Keratinocyte (primary cell): ENCODE measurements around the gene HCRT. TPM values are rescaled to one million over a fixed set of nuclear protein-coding genes. Genes with fewer than 3 reads are reported as not detected.
"Not testable (repeated sequence)": the region's sequence is repeated elsewhere in the genome, so short reads cannot be mapped to it uniquely, and the experiment has no call there.

Source experiments
- DNase-seq: peaks from one replicate; pipeline ENCODE4 v3.0.0-alpha.2; 2011; ENCODE audit warnings: low read depth, missing footprints, low spot score
- FAIRE-seq: peaks from 2 replicates; lab custom pipeline; 2011; peaks lifted over from hg19 to GRCh38; lab: Jason Lieb, UNC
- H2AFZ ChIP-seq: 2 replicates; pipeline ENCODE4 v1.6.0; 2012; ENCODE audit warnings: low read length, control low read depth, inconsistent platforms; ENCODE audit not compliant: control insufficient read depth
- H3K27ac ChIP-seq: 2 replicates; pipeline ENCODE4 v1.5.1; 2011; ENCODE audit warnings: low read length; ENCODE audit not compliant: control insufficient read depth, insufficient read depth
- H3K27me3 ChIP-seq: 3 replicates; pipeline ENCODE4 v1.6.0; 2011; ENCODE audit warnings: low read length; ENCODE audit not compliant: control insufficient read depth, insufficient read depth; ENCODE audit errors: extremely low read depth
- H3K36me3 ChIP-seq, 2 experiments: 2 replicates in 1 of 2; 3 replicates in 1 of 2; pipeline ENCODE4 v1.5.1; 2011; ENCODE audit warnings: low read length in 2 of 2, mild to moderate bottlenecking in 1 of 2; ENCODE audit not compliant: control insufficient read depth in 2 of 2, insufficient read depth in 2 of 2; ENCODE audit errors: extremely low read depth in 1 of 2
- H3K4me1 ChIP-seq: 3 replicates; pipeline ENCODE4 v1.5.1; 2011; ENCODE audit warnings: low read length; ENCODE audit not compliant: control insufficient read depth, insufficient read depth; ENCODE audit errors: extremely low read depth
- H3K4me2 ChIP-seq: 3 replicates; pipeline ENCODE4 v1.6.0; 2011; ENCODE audit warnings: low read depth, low read length; ENCODE audit not compliant: control insufficient read depth, insufficient read depth; ENCODE audit errors: extremely low read depth
- H3K4me3 ChIP-seq, 3 experiments: fragments of 200-600 bp in 1 of 3; sonication (generic) in 1 of 3; 2 replicates in 2 of 3; 3 replicates in 1 of 3; pipeline ENCODE4 v1.5.1; 2011 to 2016; ENCODE audit warnings: low read length in 3 of 3, mild to moderate bottlenecking in 3 of 3, control low read depth in 2 of 3, inconsistent platforms in 1 of 3, low read depth in 1 of 3, mixed read lengths in 1 of 3, mixed run types in 1 of 3, moderate library complexity in 1 of 3; ENCODE audit not compliant: control insufficient read depth in 2 of 3, insufficient read depth in 2 of 3; ENCODE audit errors: extremely low read depth in 1 of 3
- H3K79me2 ChIP-seq: 2 replicates; pipeline ENCODE4 v1.6.0; 2012; ENCODE audit warnings: low read length; ENCODE audit not compliant: control insufficient read depth, insufficient read depth
- H3K9ac ChIP-seq: 3 replicates; pipeline ENCODE4 v1.6.0; 2011; ENCODE audit warnings: low read length; ENCODE audit not compliant: control insufficient read depth, insufficient read depth; ENCODE audit errors: extremely low read depth
- H3K9me1 ChIP-seq: 3 replicates; pipeline ENCODE4 v1.6.0; 2011; ENCODE audit warnings: low read length; ENCODE audit not compliant: control insufficient read depth, insufficient read depth; ENCODE audit errors: extremely low read depth
- H3K9me3 ChIP-seq: 2 replicates; pipeline ENCODE4 v1.5.1; 2012; ENCODE audit warnings: low read depth, low read length; ENCODE audit not compliant: control insufficient read depth
- H4K20me1 ChIP-seq: 3 replicates; pipeline ENCODE4 v1.6.0; 2011; ENCODE audit warnings: low read length; ENCODE audit not compliant: control insufficient read depth, insufficient read depth; ENCODE audit errors: extremely low read depth
- CTCF ChIP-seq, 3 experiments: IDR thresholded peaks in 1 of 3; conservative IDR thresholded peaks in 1 of 3; optimal IDR thresholded peaks in 1 of 3; 2 replicates in 2 of 3; 3 replicates in 1 of 3; pipeline versions ENCODE3 to v1.5.1; 2011; ENCODE audit warnings: low read length in 3 of 3, mild to moderate bottlenecking in 3 of 3, moderate library complexity in 2 of 3, control low read depth in 1 of 3, inconsistent platforms in 1 of 3; ENCODE audit not compliant: insufficient read depth in 2 of 3; ENCODE audit errors: extremely low read depth in 1 of 3
- EZH2 ChIP-seq: IDR thresholded peaks from one replicate; pipeline ENCODE4 v1.6.1; 2012; ENCODE audit warnings: inconsistent platforms, mild to moderate bottlenecking, low read length, moderate library complexity
- dilution Hi-C: fragments of 300-500 bp; cut with MboI; formaldehyde crosslinking; loops from one replicate; pipeline ENCODE4 v1.7.0; 2020; ENCODE audit warnings: low sequenced_read_pairs; ENCODE audit not compliant: extremely low pct_ligation_motif_present
- polyA plus RNA-seq, 5 experiments: library from polyadenylated mRNA; depleted of rRNA in 3 of 5; stranded (reverse) in 3 of 5; stranded (forward) in 1 of 5; unstranded in 1 of 5; fragments of >200 nt; gene quantifications; 1 replicate in 1 of 5; 2 replicates in 3 of 5; 3 replicates in 1 of 5; pipeline versions ENCODE4 v1.2.1 to v1.2.3, GENCODE V29; 2011 to 2012; ENCODE audit warnings: missing spikeins in 2 of 5, low read depth in 1 of 5, low replicate concordance in 1 of 5

HCRT gene
- polyA plus RNA-seq, 1 donor (not counting 4 experiments of a cell fraction or from before 2014, with no cell fraction given): not detected

- Histone ChIP-seq H4K20me1 (no peaks in the 10 kb centered on the region), H3K27me3 (no peaks in the 10 kb centered on the region), H3K9me1 (no peaks in the 10 kb centered on the region), H3K79me2 (no peaks in the 10 kb centered on the region), H2AFZ (no peak overlapping the region), H3K4me3 (no peak overlapping the region), H3K4me2 (no peak overlapping the region), H3K27ac (no peak overlapping the region), H3K9ac (no peak overlapping the region), H3K4me1 (no peaks in the 10 kb centered on the region), H3K9me3 (no peaks in the 10 kb centered on the region), H3K36me3 (peaks cover 6 to 9% of the 10 kb centered on the region in 2 experiments)
- DNase-seq (no peak), FAIRE-seq (no peak)
- TF ChIP-seq CTCF (optimal IDR thresholded peaks at IDR 0.05 in 1 of 3, IDR thresholded peaks at IDR 0.05 in 1 of 3, conservative IDR thresholded peaks at IDR 0.05 in 1 of 3; ENCODE audit: extremely low read depth in 1 of 3, insufficient read depth in 2 of 3, low read length in 3 of 3) (no peak), EZH2 (no peak)
- dilution Hi-C loops: no loop called here
These were observed 28.9 kb upstream of the HCRT start for GRCh38 chr17:42214156-42214555.

- Histone ChIP-seq H3K9ac (no peak overlapping the region), H3K4me3 (no peak overlapping the region), H3K79me2 (no peaks in the 10 kb centered on the region), H3K9me3 (no peaks in the 10 kb centered on the region), H3K27me3 (no peaks in the 10 kb centered on the region), H3K4me1 (no peaks in the 10 kb centered on the region), H3K4me2 (no peak overlapping the region), H4K20me1 (no peaks in the 10 kb centered on the region), H3K36me3 (peaks cover 6 to 8% of the 10 kb centered on the region in 2 experiments), H3K27ac (no peak overlapping the region), H3K9me1 (no peaks in the 10 kb centered on the region), H2AFZ (no peak overlapping the region)
- no peak for FAIRE-seq
- DNase-seq: no peak
- dilution Hi-C loops: no loop called here
- TF ChIP-seq EZH2 (no peak), CTCF (optimal IDR thresholded peaks at IDR 0.05 in 1 of 3, IDR thresholded peaks at IDR 0.05 in 1 of 3, conservative IDR thresholded peaks at IDR 0.05 in 1 of 3; ENCODE audit: extremely low read depth in 1 of 3, insufficient read depth in 2 of 3, low read length in 3 of 3) (no peak)
These were observed 27.1 kb upstream of the HCRT start for GRCh38 chr17:42212382-42212781.

GRCh38 chr17:42211921-42212341 lies 26.7 kb upstream of the HCRT start:
- H3K9ac ChIP-seq, H3K9me1 ChIP-seq, H3K9me3 ChIP-seq, H3K4me1 ChIP-seq, H3K4me2 ChIP-seq, H3K27ac ChIP-seq, dilution Hi-C loops, H3K36me3 ChIP-seq, H4K20me1 ChIP-seq, H3K4me3 ChIP-seq, H3K79me2 ChIP-seq, H3K27me3 ChIP-seq, H2AFZ ChIP-seq, FAIRE-seq, DNase-seq: not testable (repeated sequence)
